Measurements from ENCODE around the gene ACAT2. TPM values are rescaled to one million over a fixed set of nuclear protein-coding genes. Genes with fewer than 3 reads are reported as not detected.

ACAT2 gene
- total RNA-seq, 2 experiments from 2014 or later, result 21.4 to 25.8 TPM

- TF ChIP-seq, protein P1, sequence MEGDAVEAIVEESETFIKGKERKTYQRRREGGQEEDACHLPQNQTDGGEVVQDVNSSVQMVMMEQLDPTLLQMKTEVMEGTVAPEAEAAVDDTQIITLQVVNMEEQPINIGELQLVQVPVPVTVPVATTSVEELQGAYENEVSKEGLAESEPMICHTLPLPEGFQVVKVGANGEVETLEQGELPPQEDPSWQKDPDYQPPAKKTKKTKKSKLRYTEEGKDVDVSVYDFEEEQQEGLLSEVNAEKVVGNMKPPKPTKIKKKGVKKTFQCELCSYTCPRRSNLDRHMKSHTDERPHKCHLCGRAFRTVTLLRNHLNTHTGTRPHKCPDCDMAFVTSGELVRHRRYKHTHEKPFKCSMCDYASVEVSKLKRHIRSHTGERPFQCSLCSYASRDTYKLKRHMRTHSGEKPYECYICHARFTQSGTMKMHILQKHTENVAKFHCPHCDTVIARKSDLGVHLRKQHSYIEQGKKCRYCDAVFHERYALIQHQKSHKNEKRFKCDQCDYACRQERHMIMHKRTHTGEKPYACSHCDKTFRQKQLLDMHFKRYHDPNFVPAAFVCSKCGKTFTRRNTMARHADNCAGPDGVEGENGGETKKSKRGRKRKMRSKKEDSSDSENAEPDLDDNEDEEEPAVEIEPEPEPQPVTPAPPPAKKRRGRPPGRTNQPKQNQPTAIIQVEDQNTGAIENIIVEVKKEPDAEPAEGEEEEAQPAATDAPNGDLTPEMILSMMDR (IDR thresholded peaks at IDR 0.05), result no peak
- Histone ChIP-seq H3K4me1 (ENCODE audit: insufficient read depth, low read length) (peaks cover 37% of the 10 kb centered on the region), H3K27ac (ENCODE audit: low read depth in 1 of 2, low read length in 2 of 2) (peak overlapping the region; percentile 88 to 97), H3K36me3 (ENCODE audit: insufficient read depth, low read length) (peaks cover 62% of the 10 kb centered on the region), H3K9me3 (ENCODE audit: control insufficient read depth in 1 of 2, insufficient read depth in 1 of 2, low read length in 2 of 2) (no peaks in the 10 kb centered on the region), H3K4me3 (ENCODE audit: low read length) (peak overlapping the region; percentile 84), H3K27me3 (ENCODE audit: control insufficient read depth in 1 of 2, insufficient read depth in 2 of 2, low read length in 2 of 2) (no peaks in the 10 kb centered on the region)
- Mint-ChIP-seq H3K4me3 (peak overlapping the region; percentile 86), H3K27me3 (no peaks in the 10 kb centered on the region), H3K27ac (peak overlapping the region; percentile 78), H3K4me1 (ENCODE audit: low read depth) (peaks cover 74% of the 10 kb centered on the region), H3K9me3 (no peaks in the 10 kb centered on the region), H3K36me3 (ENCODE audit: low read depth) (peaks cover 94% of the 10 kb centered on the region)
- CTCF ChIA-PET, result interaction anchor here (1.3 kb wide), 1 partner anchor 27 kb away, joined by 4 read pairs; the partner anchor contains the start of gene ACAT2
- ATAC-seq (ENCODE audit: poor library complexity) (no peak), DNase-seq (peak in 4 of 14 experiments; percentile 8 to 34 (median 24))
- POLR2A ChIA-PET, result interaction anchor here (0.7 to 5.5 kb wide), 7 partner anchors 11 to 770 kb away, joined by 4 to 176 read pairs (median 37); partner anchors contain the start of genes ACAT2, SOD2 and WTAP
- intact Hi-C loops (cut with DNase I, micrococcal nuclease), result loop anchor here (1.0 to 10.0 kb wide), 3 partner anchors 26 to 179 kb away; partner anchors contain the start of gene ACAT2 (in 1 of the 2)
Observed at GRCh38 chr6:159788276-159788675, 26.4 kb downstream of the ACAT2 start.

GRCh38 chr6:159788753-159789376 lies 27.0 kb downstream of the ACAT2 start:
- peak overlapping the region; percentile 88 to 97 for H3K27ac ChIP-seq (ENCODE audit: low read depth in 1 of 2, low read length in 2 of 2)
- Mint-ChIP-seq H3K9me3 (no peaks in the 10 kb centered on the region), H3K27me3 (no peaks in the 10 kb centered on the region), H3K36me3 (ENCODE audit: low read depth) (peaks cover 94% of the 10 kb centered on the region), H3K27ac (peak overlapping the region; percentile 95), H3K4me3 (peak overlapping the region; percentile 86), H3K4me1 (ENCODE audit: low read depth) (peaks cover 69% of the 10 kb centered on the region)
- TF ChIP-seq, protein P1 (IDR thresholded peaks at IDR 0.05), result no peak
- ATAC-seq (ENCODE audit: poor library complexity), result no peak
- no peaks in the 10 kb centered on the region for H3K9me3 ChIP-seq (ENCODE audit: control insufficient read depth in 1 of 2, insufficient read depth in 1 of 2, low read length in 2 of 2)
- H3K4me3 ChIP-seq (ENCODE audit: low read length), result peak overlapping the region; percentile 84
- peak in 8 of 14 experiments; percentile 2 to 57 (median 22) for DNase-seq
- H3K27me3 ChIP-seq (ENCODE audit: control insufficient read depth in 1 of 2, insufficient read depth in 2 of 2, low read length in 2 of 2), result no peaks in the 10 kb centered on the region
- intact Hi-C loops (cut with DNase I, micrococcal nuclease), result loop anchor here (1.0 to 10.0 kb wide), 5 partner anchors 27 to 178 kb away; partner anchors contain the start of genes WTAP (in 2 of the 2) and ACAT2 (in 1 of the 2)
- peaks cover 37% of the 10 kb centered on the region for H3K4me1 ChIP-seq (ENCODE audit: insufficient read depth, low read length)
- CTCF ChIA-PET, result interaction anchor here (0.8 to 2.0 kb wide), 3 partner anchors 27 to 97 kb away, joined by 3 to 8 read pairs (median 4); partner anchors contain the start of gene ACAT2
- POLR2A ChIA-PET, result interaction anchor here (0.7 to 5.5 kb wide), 12 partner anchors 13 to 771 kb away, joined by 3 to 176 read pairs (median 12); partner anchors contain the start of genes ACAT2, IGF2R, SOD2 and WTAP
- H3K36me3 ChIP-seq (ENCODE audit: insufficient read depth, low read length), result peaks cover 61% of the 10 kb centered on the region

DNA sequence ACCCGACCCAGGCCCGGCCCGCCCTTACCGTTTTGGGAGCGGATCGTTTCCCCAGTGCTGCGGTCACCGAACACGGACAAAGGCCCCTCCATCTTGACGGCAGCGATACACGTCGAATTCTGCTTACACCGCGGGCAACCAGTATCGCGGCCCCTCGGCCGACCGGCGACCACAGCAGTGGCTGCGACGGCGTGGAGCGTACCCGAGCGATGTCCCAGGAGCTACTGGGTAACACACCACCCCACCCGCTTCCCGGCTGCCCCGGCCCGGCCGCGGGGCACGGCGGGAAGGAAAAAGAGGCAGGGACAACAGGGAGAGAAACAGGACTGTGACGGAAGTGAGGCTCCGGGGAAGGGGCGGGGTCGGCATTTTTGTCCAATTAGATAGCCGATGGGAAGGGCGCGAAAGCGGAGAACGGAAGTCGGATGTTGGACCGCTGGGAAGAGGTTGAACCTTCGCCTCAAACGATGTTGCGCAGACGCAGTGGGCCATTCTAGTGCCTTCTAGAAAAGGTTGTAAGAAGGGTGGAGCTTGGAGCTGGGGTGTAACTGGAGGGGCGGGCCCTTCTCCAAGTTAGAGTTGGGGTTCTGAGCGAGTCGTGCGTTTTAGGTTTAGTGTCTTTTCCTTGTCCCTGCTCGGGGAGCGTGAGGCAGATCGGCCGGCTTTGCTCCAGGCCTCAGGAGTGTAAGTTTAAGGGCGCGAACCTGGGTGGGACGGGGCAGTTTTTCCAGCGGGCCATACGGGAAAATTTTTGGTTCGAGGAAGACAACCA lies 27.7 kb downstream of the ACAT2 start, which contains the start of gene TCP1:
TCP1 (minus strand) TSS at position 226 of the 772 bp plus-strand sequence; CDS start at position 92, 134 bp downstream.
- H3K9me3 Mint-ChIP-seq, result no peaks in the 10 kb centered on the region
- no peaks in the 10 kb centered on the region for H3K27me3 Mint-ChIP-seq
- ATAC-seq (ENCODE audit: poor library complexity) (peak; percentile 83), DNase-seq (peak; percentile 95 to 100 (median 99))
- Histone ChIP-seq H3K9me3 (ENCODE audit: control insufficient read depth in 1 of 2, insufficient read depth in 1 of 2, low read length in 2 of 2) (no peaks in the 10 kb centered on the region), H3K36me3 (ENCODE audit: insufficient read depth, low read length) (peaks cover 62% of the 10 kb centered on the region), H3K27ac (ENCODE audit: low read depth in 1 of 2, low read length in 2 of 2) (peak within 1 kb of the TSS; percentile 88 to 97), H3K27me3 (ENCODE audit: control insufficient read depth in 1 of 2, insufficient read depth in 2 of 2, low read length in 2 of 2) (no peaks in the 10 kb centered on the region), H3K4me1 (ENCODE audit: insufficient read depth, low read length) (peaks cover 37% of the 10 kb centered on the region), H3K4me3 (ENCODE audit: low read length) (peak within 1 kb of the TSS; percentile 84)
- intact Hi-C loops (cut with DNase I, micrococcal nuclease), result loop anchor here (1.0 to 10.0 kb wide), 7 partner anchors 27 to 177 kb away; partner anchors contain the start of genes WTAP (in 2 of the 2), ACAT2 (in 1 of the 2) and SOD2 (in 1 of the 2)
- TF ChIP-seq, protein P1 (IDR thresholded peaks at IDR 0.05), result no peak
- CTCF ChIA-PET, result interaction anchor here (0.8 to 2.0 kb wide), 3 partner anchors 28 to 98 kb away, joined by 3 to 8 read pairs (median 4); partner anchors contain the start of gene ACAT2
- POLR2A ChIA-PET, result interaction anchor here (0.6 to 5.5 kb wide), 24 partner anchors 8 to 673 kb away, joined by 3 to 176 read pairs (median 5); partner anchors contain the start of genes ACAT2, IGF2R, SOD2 and WTAP
- peaks cover 94% of the 10 kb centered on the region for H3K36me3 Mint-ChIP-seq (ENCODE audit: low read depth)
- H3K4me1 Mint-ChIP-seq (ENCODE audit: low read depth), result peaks cover 73% of the 10 kb centered on the region
- H3K4me3 Mint-ChIP-seq, result peak within 1 kb of the TSS; percentile 99
- H3K27ac Mint-ChIP-seq, result peak within 1 kb of the TSS; percentile 95

All from CD4-positive, alpha-beta T cell (primary cell).